ENCODE results near the gene SOX6. TPM values are rescaled to one million over a fixed set of nuclear protein-coding genes. Genes with fewer than 3 reads are reported as not detected.

The SOX6 gene
- total RNA-seq, 1 experiment from 2014 or later: 6.4 TPM

- peak; percentile 60 for DNase-seq (ENCODE audit: low spot score)
Observed at GRCh38 chr11:15967966-15968365, 388.4 kb downstream of the SOX6 start.

DNA sequence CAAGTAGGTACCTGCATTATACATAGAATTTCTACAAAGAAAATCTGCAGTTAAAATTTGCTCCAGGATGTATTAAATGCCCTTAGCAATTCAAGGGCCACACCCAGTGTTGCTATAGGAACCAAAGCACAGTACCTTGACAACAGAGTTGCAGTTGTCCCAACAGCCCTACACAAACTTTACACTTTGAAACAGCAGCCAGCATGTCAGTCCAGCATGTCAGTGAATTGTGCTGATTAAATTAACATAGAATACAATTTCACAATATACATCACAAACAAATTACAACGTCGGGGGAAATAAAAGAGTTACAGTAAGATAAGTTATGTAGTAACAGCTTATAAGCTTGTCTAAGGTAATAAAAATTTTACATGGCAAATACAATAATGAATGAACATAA lies 389.2 kb downstream of the SOX6 start:
- peak; percentile 45 for DNase-seq (ENCODE audit: low spot score)

- no peak for DNase-seq (ENCODE audit: low spot score)
Observed at GRCh38 chr11:15965562-15966250, 390.6 kb downstream of the SOX6 start.

GRCh38 chr11:15963266-15963665 lies 393.1 kb downstream of the SOX6 start:
- no peak for DNase-seq (ENCODE audit: low spot score)

GRCh38 chr11:15958910-15959309 lies 397.4 kb downstream of the SOX6 start:
- DNase-seq (ENCODE audit: low spot score): no peak

DNA sequence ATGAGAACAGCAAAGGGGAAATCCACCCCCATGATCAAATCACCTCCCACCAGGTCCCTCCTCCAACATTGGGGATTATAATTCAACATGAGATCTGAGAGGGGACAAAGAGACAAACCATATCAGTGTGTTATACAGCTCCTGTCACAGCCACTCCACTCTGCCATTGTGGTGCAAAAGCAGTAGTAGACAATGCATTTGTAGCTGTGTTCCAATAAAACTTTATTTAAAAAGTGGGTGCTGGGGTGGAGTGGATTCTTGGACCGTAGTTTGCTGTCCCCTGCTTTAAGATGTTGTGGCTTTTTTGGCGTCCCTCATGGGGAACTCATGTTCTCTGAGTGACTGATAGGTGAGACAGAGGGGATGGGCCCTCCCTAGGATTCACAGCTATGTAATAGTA lies 399.1 kb downstream of the SOX6 start:
- no peak for DNase-seq (ENCODE audit: low spot score)

GRCh38 chr11:15956302-15956701 lies 400.0 kb downstream of the SOX6 start:
- no peak for DNase-seq (ENCODE audit: low spot score)

GRCh38 chr11:15955595-15955994 lies 400.8 kb downstream of the SOX6 start:
- DNase-seq (ENCODE audit: low spot score): no peak

DNA sequence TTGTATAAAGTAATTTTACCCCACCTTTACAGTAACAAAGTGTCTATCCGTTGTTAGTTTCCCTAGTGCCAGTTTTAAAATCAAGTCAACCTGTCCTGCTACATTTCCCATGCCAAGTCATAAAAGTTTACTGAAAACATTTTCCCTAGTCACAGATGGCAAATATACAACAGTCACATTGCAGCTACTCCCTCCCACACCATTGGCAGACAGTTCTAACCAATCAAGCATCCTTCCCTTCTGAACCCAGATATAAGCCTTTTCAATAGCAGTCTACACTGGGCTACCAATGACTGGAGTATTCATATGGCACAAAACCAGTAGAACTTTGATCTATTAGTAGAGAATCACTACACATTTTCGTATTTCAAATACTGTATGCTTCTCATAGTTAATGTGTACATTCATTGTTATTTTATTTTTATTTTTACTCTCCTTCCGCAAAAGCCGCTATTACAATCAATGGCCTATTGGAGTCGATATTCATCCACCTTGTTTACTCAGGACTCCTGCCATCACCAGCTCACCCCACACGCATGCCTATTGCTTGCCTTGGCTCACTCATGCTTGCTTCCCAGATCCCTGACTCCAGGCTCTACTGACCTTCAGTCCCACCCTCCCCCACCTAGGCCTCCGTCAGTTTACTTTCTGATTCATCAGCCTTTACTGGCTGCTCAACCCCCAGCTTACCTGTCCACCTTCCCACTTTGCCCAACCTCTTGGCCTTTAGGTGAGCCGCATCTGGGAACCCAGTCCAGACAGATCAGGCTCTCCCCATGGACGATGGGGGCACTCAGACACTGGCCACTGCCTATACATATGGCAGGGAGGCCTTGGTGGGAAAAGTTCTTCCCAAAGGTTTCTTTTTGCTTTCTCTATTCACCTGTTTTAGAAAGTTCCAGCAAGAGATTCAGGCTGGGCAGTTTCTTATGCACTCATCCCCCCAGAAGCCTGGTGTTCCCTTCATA lies 408.4 kb downstream of the SOX6 start:
- no peak for DNase-seq (ENCODE audit: low spot score)

- no peak for DNase-seq (ENCODE audit: low spot score)
Observed at GRCh38 chr11:15945726-15946125, 410.6 kb downstream of the SOX6 start.

GRCh38 chr11:15944460-15944859 lies 411.9 kb downstream of the SOX6 start:
- DNase-seq (ENCODE audit: low spot score): peak; percentile 34

DNA sequence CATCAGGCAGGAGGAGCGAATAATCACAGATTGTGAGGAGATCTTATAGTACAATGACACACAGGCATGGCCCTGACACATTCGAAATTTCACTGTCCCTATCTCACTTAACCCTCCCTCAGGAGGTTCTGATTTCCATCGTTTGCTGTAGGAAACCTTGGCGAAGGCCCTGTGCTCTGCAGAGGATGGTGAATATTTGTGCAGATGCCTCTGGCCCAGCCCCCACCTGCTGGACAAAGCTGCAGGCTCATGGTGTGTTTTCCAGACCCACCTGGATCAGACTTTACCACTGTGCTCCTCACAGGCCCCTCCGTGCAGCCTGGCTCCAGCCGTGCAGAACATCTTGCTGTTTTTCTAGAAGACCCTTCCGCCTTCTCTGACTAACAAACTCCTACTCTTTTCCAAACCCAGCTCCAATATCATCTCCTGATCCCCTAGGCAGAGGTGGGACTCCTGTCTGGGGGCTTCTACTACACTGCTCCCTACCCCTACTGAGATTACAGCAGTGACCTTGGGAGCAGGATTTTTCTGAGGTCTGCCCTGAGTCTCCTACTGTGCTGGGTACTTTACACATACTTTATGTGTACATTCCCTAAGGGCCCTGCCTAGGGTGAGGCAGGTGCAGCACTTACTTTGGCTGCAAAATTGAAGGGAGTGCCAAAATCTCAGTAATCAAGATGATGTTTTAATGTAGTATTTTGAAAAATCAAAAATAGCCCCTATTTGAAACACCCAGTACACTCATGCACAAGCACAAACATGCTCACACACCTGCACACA lies 412.7 kb downstream of the SOX6 start:
- DNase-seq (ENCODE audit: low spot score): no peak

DNA sequence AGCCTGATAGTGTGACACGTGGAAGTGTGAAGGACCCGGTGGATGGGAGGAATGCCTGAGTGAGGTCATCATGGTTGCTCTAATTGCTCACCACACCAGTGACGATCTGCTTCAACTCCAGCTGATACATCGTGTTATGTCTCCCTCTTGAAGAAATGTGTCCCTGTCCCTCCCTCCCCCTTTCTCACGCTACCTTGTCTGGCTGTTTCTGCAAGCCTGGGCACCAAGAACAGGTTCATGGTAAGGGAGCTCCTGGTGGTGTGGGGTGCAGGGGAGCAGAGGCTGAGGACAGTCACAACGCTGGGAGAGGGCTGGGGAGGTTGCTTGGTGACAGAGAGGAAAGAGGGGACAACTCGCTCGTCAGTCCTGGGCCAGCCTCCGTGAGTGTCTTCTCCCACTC lies 413.4 kb downstream of the SOX6 start:
- no peak for DNase-seq (ENCODE audit: low spot score)

- no peak for DNase-seq (ENCODE audit: low spot score)
Observed at GRCh38 chr11:15942126-15942525, 414.2 kb downstream of the SOX6 start.

- no peak for DNase-seq (ENCODE audit: low spot score)
Observed at GRCh38 chr11:15941206-15941770, 415.1 kb downstream of the SOX6 start.

GRCh38 chr11:15940462-15941205 lies 415.7 kb downstream of the SOX6 start:
- DNase-seq (ENCODE audit: low spot score): no peak

DNA sequence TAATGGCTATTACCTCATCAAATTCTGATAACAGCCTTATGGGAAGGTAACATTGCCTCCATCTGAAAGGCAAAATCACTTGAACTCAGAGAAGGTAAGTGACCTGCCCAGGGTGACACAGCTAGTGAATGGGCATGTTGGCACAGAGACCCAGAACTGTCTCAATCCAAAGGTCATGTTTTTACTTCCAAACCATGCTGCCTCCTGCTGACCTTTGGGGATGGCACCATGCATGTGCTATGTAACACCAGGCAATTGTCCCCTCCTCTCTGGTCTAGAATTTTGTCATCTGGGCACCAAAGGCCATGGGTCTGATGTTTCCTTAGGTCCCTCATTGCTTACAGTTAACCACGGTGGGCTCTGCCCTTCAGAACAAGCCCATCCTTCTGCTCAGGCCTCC lies 417.4 kb downstream of the SOX6 start:
- no peak for DNase-seq (ENCODE audit: low spot score)

GRCh38 chr11:15938121-15938611 lies 418.2 kb downstream of the SOX6 start:
- no peak for DNase-seq (ENCODE audit: low spot score)

- DNase-seq (ENCODE audit: low spot score): no peak
Observed at GRCh38 chr11:15937601-15938120, 418.7 kb downstream of the SOX6 start.

- DNase-seq (ENCODE audit: low spot score): no peak
Observed at GRCh38 chr11:15936011-15936410, 420.3 kb downstream of the SOX6 start.

GRCh38 chr11:15935373-15935772 lies 421.0 kb downstream of the SOX6 start:
- no peak for DNase-seq (ENCODE audit: low spot score)

Data from H4 (cell line).